Muscle of back (tissue), 11 donors: ENCODE measurements around the gene ADAD2. TPM values are rescaled to one million over a fixed set of nuclear protein-coding genes. Genes with fewer than 3 reads are reported as not detected.

ENCODE experiments used
- DNase-seq, 3 donors: peaks; one replicate each; pipeline versions ENCODE4 v3.0.0 to v3.0.0-alpha.2; 2013
- polyA plus RNA-seq, 10 donors: library from polyadenylated mRNA; unstranded; fragments of 120-200 nt; gene quantifications; one replicate each; pipeline ENCODE4 v1.2.1, GENCODE V29; 2013; ENCODE audit not compliant: insufficient read length in 10 of 10

Gene ADAD2
- polyA plus RNA-seq, 10 donors = 0.43 to 1.1 (median 0.87) TPM

GRCh38 chr16:84176192-84177053 lies 14.5 kb upstream of the ADAD2 start:
- no peak for DNase-seq

GRCh38 chr16:84177741-84178073 lies 13.2 kb upstream of the ADAD2 start:
- DNase-seq = peak in 1 of 3 donors; percentile 12

- no peak for DNase-seq
These were observed 12.7 kb upstream of the ADAD2 start for GRCh38 chr16:84178146-84178765.

- no peak for DNase-seq
These were observed 11.9 kb upstream of the ADAD2 start for GRCh38 chr16:84178892-84179611.

- DNase-seq = no peak
These were observed 11.2 kb upstream of the ADAD2 start for GRCh38 chr16:84179612-84180320.

GRCh38 chr16:84180519-84181140 lies 10.3 kb upstream of the ADAD2 start:
- DNase-seq = no peak

- DNase-seq = no peak
These were observed 9.6 kb upstream of the ADAD2 start for GRCh38 chr16:84181144-84181915.

GRCh38 chr16:84182104-84182503 lies 8.9 kb upstream of the ADAD2 start:
- DNase-seq = no peak

GRCh38 chr16:84182680-84183571 lies 8.0 kb upstream of the ADAD2 start:
- DNase-seq = no peak

GRCh38 chr16:84183572-84183875 lies 7.4 kb upstream of the ADAD2 start:
- no peak for DNase-seq

- no peak for DNase-seq
These were observed 6.9 kb upstream of the ADAD2 start for GRCh38 chr16:84183911-84184591.

GRCh38 chr16:84184775-84185174 lies 6.2 kb upstream of the ADAD2 start:
- DNase-seq = no peak

- DNase-seq = peak; percentile 92 to 97 (median 96)
These were observed 4.1 kb upstream of the ADAD2 start, which contains the start of gene TAF1C for GRCh38 chr16:84186685-84187437. Gene TAF1C (minus strand): TSS chr16:84187057. CDS start chr16:84184988, 2,069 bp downstream.

- no peak for DNase-seq
These were observed 509 bp downstream of the ADAD2 start for GRCh38 chr16:84191466-84191865.

- DNase-seq = no peak
These were observed 2.5 kb downstream of the ADAD2 start for GRCh38 chr16:84193480-84193879.

GRCh38 chr16:84194018-84194417 lies 3.1 kb downstream of the ADAD2 start:
- DNase-seq = no peak

- DNase-seq = no peak
These were observed 3.7 kb downstream of the ADAD2 start for GRCh38 chr16:84194470-84195200.
